RWPE2 (cell line): ENCODE results near the gene CRP.
"Not testable (repeated sequence)": the region's sequence is repeated elsewhere in the genome, so short reads cannot be mapped to it uniquely, and the experiment has no call there.

Source experiments
- ATAC-seq: fragments of 200-7000 bp; cut with Tn5 transposase; 3 replicates; pipeline ENCODE4 v1.9.1; 2021; ENCODE audit warnings: low read depth
- DNase-seq: peaks from one replicate; pipeline ENCODE4 v3.0.0-alpha.2; 2020; ENCODE audit warnings: low spot score
- H3K27ac ChIP-seq: fragments of 450-650 bp; 2 replicates; pipeline ENCODE4 v1.5.1; 2017; ENCODE audit warnings: mild to moderate bottlenecking; ENCODE audit not compliant: poor library complexity, severe bottlenecking
- H3K27me3 ChIP-seq: fragments of 250-450 bp; sonication (Bioruptor Pico); 2 replicates; pipeline ENCODE4 v1.5.1; 2021; ENCODE audit warnings: mild to moderate bottlenecking, moderate library complexity; ENCODE audit not compliant: insufficient read depth, poor library complexity, severe bottlenecking
- H3K36me3 ChIP-seq: fragments of 250-450 bp; sonication (Bioruptor Pico); 2 replicates; pipeline ENCODE4 v1.5.1; 2020; ENCODE audit warnings: low read depth, mild to moderate bottlenecking, moderate library complexity
- H3K4me1 ChIP-seq: fragments of 250-450 bp; sonication (Bioruptor Pico); 2 replicates; pipeline ENCODE4 v1.5.1; 2021; ENCODE audit warnings: mild to moderate bottlenecking, moderate library complexity; ENCODE audit not compliant: insufficient read depth, poor library complexity, severe bottlenecking
- H3K4me3 ChIP-seq: fragments of 250-450 bp; sonication (Bioruptor Pico); 2 replicates; pipeline ENCODE4 v1.5.1; 2021; ENCODE audit warnings: mild to moderate bottlenecking, moderate library complexity; ENCODE audit not compliant: severe bottlenecking
- H3K9me3 ChIP-seq: fragments of 250-450 bp; sonication (Bioruptor Pico); 2 replicates; pipeline ENCODE4 v1.5.1; 2021; ENCODE audit warnings: mild to moderate bottlenecking, moderate library complexity; ENCODE audit not compliant: severe bottlenecking
- TF ChIP-seq, protein P1 (sequence below): fragments of 450-650 bp; IDR thresholded peaks from one replicate; pipeline ENCODE4 v1.5.1; 2017; ENCODE audit warnings: mild to moderate bottlenecking, moderate library complexity; ENCODE audit not compliant: poor library complexity, severe bottlenecking

CRP gene

DNA sequence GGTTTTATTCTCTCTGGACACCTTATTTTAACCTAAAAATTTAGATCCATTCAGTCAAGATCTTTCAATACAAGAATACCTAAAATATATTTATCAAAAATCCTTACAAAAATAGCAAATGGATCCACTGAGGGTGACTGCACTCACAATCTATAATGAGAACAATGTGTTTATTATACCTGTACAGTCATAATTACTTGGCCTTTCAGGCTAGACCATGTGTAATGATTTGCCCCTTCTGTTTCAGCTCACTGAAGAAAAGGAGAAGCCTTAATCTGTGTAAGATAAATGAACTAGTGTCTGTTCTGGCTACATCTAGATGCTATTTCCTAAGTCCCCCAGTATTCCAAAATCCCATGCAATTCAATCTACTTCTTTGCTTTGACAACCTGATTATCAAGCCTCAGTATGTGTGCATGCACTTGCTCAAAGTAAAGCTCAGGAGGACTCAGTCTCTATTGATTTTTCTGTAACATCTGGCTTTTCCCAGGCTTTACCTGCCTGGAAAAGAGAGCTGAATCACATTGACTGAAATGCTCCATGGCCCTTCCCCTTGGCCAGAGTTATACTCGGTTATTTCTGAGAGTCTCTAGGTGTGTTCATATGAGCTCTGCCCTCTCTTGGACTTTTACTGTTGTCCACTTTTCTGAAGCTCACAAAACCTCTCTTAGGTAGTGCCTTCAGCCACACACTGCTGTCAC lies 27.6 kb downstream of the CRP start:
- Histone ChIP-seq H3K27me3 (no peaks in the 10 kb centered on the region), H3K9me3 (no peaks in the 10 kb centered on the region), H3K4me3 (no peak overlapping the region), H3K4me1 (no peaks in the 10 kb centered on the region), H3K36me3 (no peaks in the 10 kb centered on the region), H3K27ac (no peak overlapping the region)
- TF ChIP-seq, protein P1, sequence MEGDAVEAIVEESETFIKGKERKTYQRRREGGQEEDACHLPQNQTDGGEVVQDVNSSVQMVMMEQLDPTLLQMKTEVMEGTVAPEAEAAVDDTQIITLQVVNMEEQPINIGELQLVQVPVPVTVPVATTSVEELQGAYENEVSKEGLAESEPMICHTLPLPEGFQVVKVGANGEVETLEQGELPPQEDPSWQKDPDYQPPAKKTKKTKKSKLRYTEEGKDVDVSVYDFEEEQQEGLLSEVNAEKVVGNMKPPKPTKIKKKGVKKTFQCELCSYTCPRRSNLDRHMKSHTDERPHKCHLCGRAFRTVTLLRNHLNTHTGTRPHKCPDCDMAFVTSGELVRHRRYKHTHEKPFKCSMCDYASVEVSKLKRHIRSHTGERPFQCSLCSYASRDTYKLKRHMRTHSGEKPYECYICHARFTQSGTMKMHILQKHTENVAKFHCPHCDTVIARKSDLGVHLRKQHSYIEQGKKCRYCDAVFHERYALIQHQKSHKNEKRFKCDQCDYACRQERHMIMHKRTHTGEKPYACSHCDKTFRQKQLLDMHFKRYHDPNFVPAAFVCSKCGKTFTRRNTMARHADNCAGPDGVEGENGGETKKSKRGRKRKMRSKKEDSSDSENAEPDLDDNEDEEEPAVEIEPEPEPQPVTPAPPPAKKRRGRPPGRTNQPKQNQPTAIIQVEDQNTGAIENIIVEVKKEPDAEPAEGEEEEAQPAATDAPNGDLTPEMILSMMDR, result no peak
- ATAC-seq (no peak), DNase-seq (no peak)

DNA sequence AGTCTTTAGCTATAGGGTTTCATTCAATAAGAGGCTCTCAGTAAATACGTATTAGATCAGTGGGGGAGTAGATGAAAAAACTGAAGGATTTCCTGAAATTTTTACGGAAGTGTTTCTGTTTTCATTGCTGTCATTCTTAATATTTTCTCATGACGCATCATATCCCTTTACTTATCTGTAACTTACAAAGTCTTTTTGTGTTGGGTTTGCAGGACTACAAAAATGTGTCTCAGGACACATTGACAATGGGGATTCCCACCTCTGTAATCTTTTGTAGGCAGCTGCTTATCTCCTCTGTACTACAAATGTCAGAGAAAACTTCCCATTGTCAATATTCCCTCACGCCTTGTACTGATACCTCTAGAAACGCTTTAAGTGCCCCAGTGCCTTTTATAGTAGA lies 35.5 kb downstream of the CRP start:
- ATAC-seq (no peak), DNase-seq (no peak)
- Histone ChIP-seq H3K36me3 (no peaks in the 10 kb centered on the region), H3K27ac (no peak overlapping the region), H3K4me3 (no peak overlapping the region), H3K4me1 (no peaks in the 10 kb centered on the region), H3K27me3 (no peaks in the 10 kb centered on the region), H3K9me3 (no peaks in the 10 kb centered on the region)
- TF ChIP-seq, protein P1, result no peak

DNA sequence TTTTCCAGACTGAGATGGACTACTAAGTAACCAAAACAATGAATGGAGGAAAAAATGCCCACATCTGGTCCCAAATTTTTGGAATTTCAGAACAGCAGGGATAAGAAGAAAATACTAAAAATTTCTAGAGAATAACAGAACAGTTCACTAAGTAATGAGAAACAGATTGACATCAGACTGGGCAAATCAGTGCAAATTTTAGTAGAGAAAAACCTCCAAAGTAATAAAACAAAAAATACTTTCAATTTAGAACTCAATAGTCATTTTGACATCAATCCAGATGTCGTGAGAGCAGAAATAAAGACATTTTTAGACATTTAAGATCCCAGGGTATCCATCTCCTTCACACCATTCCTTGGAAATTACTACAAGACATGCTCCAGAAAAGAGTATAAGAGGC lies 39.3 kb downstream of the CRP start:
- H3K27ac ChIP-seq, result no peak overlapping the region
- H3K9me3 ChIP-seq, result no peaks in the 10 kb centered on the region
- H3K36me3 ChIP-seq, result no peaks in the 10 kb centered on the region
- no peaks in the 10 kb centered on the region for H3K27me3 ChIP-seq
- DNase-seq (no peak), ATAC-seq (no peak)
- H3K4me1 ChIP-seq, result no peaks in the 10 kb centered on the region
- TF ChIP-seq, protein P1, result no peak
- H3K4me3 ChIP-seq, result no peak overlapping the region

- not testable (repeated sequence) for H3K9me3 ChIP-seq, H3K27ac ChIP-seq, H3K36me3 ChIP-seq, H3K27me3 ChIP-seq, H3K4me3 ChIP-seq, ATAC-seq, DNase-seq, H3K4me1 ChIP-seq
These were observed 42.0 kb downstream of the CRP start for GRCh38 chr1:159672390-159672789.

- Histone ChIP-seq H3K4me1 (no peaks in the 10 kb centered on the region), H3K27ac (no peak overlapping the region), H3K27me3 (no peaks in the 10 kb centered on the region)
These were observed 45.1 kb downstream of the CRP start for GRCh38 chr1:159669338-159669737.

More at GRCh38 chr1:159669338-159669737, 45.1 kb downstream of the CRP start:
- no peaks in the 10 kb centered on the region for H3K36me3 ChIP-seq
- no peaks in the 10 kb centered on the region for H3K9me3 ChIP-seq
- DNase-seq (no peak), ATAC-seq (no peak)
- TF ChIP-seq, protein P1, result no peak
- no peak overlapping the region for H3K4me3 ChIP-seq
